ENCODE results near the gene AQP5. TPM values are rescaled to one million over a fixed set of nuclear protein-coding genes. Genes with fewer than 3 reads are reported as not detected.

The AQP5 gene
- total and polyA plus RNA-seq, 11 donors, result 0.20 to 0.78 (median 0.51) TPM; not detected in 4

DNA sequence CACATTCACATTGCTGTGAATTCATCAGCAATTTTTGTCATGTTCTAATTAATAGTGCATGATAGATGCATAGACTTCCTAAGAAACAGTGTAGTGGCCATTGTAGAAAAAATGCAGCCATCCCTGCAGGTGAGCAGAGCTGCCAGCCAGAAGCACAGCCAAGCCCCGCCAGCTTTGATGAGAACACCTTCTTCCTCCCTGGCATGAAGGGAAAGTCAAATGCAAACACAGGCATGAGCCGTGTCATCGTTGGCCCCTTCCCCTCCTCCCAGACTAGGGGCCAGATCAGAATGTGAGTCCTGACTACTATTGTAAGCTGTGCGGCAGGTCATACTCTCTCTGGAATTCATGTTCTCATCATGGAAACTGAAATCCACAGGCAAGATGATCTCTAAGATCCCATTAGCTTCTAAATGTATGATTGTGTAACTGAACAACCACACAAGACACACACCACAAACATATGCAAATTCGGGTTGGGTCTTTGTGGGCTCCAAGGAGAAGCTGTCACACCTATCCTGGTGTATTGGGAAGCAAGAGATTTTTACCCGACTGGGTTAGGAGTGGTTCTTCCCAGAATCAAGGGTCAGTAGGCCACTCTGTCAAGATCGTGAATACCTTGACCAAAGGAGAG is 14.0 kb upstream of the AQP5 start:
- Histone ChIP-seq H3K4me1 (peaks cover 0 to 19% (median 5%) of the 10 kb centered on the region in 12 donors), H3K9me3 (no peaks in the 10 kb centered on the region), H3K4me3 (no peak overlapping the region), H3K36me3 (no peaks in the 10 kb centered on the region), H3K27me3 (peaks cover 0 to 8% (median 0%) of the 10 kb centered on the region in 9 donors), H3K27ac (no peak overlapping the region)
- intact Hi-C loops (cut with DNase I), result loop anchor here in 4 of 10 donors (5.0 to 10.0 kb wide), 2 partner anchors 73 to 80 kb away; no protein-coding TSS in a partner anchor
- DNase-seq (no peak), ATAC-seq (no peak)
- TF ChIP-seq, protein P1, sequence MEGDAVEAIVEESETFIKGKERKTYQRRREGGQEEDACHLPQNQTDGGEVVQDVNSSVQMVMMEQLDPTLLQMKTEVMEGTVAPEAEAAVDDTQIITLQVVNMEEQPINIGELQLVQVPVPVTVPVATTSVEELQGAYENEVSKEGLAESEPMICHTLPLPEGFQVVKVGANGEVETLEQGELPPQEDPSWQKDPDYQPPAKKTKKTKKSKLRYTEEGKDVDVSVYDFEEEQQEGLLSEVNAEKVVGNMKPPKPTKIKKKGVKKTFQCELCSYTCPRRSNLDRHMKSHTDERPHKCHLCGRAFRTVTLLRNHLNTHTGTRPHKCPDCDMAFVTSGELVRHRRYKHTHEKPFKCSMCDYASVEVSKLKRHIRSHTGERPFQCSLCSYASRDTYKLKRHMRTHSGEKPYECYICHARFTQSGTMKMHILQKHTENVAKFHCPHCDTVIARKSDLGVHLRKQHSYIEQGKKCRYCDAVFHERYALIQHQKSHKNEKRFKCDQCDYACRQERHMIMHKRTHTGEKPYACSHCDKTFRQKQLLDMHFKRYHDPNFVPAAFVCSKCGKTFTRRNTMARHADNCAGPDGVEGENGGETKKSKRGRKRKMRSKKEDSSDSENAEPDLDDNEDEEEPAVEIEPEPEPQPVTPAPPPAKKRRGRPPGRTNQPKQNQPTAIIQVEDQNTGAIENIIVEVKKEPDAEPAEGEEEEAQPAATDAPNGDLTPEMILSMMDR (IDR thresholded peaks at IDR 0.05), result no peak
- no peak for TF ChIP-seq POLR2A (IDR thresholded peaks at IDR 0.05)
- WGBS, 4 donors, result 83 to 86% (median 83%) methylated on average over 7 of the region's 7 CpGs

DNA sequence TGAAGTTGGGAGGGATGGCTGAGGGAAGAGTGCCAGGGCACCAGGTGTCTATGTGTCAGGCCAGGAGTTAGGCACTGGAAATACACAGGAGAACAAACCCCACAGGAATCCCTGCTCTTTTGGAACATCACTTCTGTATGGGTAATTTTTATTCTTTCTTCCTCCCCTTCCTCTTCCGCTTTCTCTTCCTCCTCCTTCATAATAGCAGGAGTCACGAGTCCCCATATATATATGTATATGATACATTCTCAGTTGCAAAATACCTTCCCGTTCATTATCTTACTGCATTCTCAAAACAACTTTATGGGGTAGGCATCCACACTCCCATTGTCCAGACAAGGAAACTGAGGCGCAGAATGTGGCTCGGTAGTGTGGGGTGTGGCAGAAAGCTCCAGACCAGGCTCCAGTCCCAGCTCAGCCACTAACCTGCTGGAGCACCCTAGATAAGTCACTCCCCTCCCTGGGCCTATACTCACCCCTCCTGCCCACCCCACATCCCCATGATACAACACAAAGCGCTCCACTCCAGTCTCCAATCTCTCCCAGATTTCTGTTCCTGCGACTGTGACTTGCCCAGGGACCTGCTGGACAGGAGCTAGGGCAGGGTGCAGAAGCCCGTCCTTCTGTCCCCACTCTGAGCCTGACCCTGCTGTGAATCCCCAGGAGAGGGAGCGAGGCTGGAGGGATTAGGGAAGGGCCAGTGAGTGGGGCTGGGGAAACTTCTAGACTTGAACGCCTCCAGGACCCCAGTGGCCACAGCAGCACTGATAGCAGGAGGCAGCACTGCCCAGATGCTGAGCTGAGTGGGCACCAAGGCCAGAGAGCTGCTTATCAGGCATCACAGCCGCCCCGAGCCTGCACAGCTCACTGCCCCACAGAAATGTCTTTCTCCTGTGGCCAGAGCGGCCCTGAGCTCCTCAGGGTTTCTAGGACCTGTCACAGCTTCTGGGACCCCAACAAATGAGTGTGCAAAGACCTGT is 12.5 kb upstream of the AQP5 start:
- 86 to 94% (median 92%) methylated on average over 12 to 13 of the region's 13 CpGs for WGBS, 4 donors
- DNase-seq (no peak), ATAC-seq (no peak)
- Histone ChIP-seq H3K27ac (no peak overlapping the region), H3K36me3 (no peaks in the 10 kb centered on the region), H3K27me3 (peaks cover 0 to 14% (median 0%) of the 10 kb centered on the region in 9 donors), H3K4me3 (no peak overlapping the region), H3K4me1 (peaks cover 0 to 19% (median 5%) of the 10 kb centered on the region in 12 donors), H3K9me3 (no peaks in the 10 kb centered on the region)
- TF ChIP-seq, protein P1 (IDR thresholded peaks at IDR 0.05), result no peak
- no peak for TF ChIP-seq POLR2A (IDR thresholded peaks at IDR 0.05)
- intact Hi-C loops (cut with DNase I), result loop anchor here in 4 of 10 donors (5.0 to 10.0 kb wide), 2 partner anchors 74 to 82 kb away; no protein-coding TSS in a partner anchor

DNA sequence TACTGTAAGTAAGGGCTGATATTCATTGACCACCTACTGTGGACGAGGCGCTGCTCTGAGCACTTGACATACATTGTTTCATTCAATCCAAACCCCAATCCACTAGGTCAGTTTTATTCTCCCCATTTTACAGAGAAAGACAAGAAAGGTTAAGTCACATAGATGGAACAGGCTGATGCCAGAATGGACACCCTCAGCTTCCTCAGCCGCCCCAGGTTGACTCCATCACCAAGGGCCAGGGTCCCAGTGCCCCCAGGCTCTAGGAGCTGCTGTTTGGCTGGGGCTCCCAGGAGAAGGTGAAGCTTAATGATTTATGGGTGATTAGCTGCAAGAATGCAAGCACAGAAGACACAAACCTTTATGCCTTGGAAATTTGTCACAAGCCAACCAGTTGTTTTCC is 11.8 kb upstream of the AQP5 start:
- Histone ChIP-seq H3K36me3 (no peaks in the 10 kb centered on the region), H3K27ac (no peak overlapping the region), H3K4me1 (peaks cover 0 to 19% (median 5%) of the 10 kb centered on the region in 12 donors), H3K4me3 (no peak overlapping the region), H3K9me3 (no peaks in the 10 kb centered on the region), H3K27me3 (peaks cover 0 to 22% (median 4%) of the 10 kb centered on the region in 9 donors)
- no peak for ATAC-seq
- TF ChIP-seq, protein P1 (IDR thresholded peaks at IDR 0.05), result no peak
- intact Hi-C loops (cut with DNase I), result loop anchor here in 5 of 10 donors (5.0 to 10.0 kb wide), 4 partner anchors 75 to 173 kb away; no protein-coding TSS in a partner anchor
- 93 to 97% (median 95%) methylated on average over 3 of the region's 3 CpGs for WGBS, 4 donors
- no peak for DNase-seq
